HG03558 (cell line): Measurements from ENCODE around the gene RUNX1.
"Not testable (repeated sequence)": the region's sequence is repeated elsewhere in the genome, so short reads cannot be mapped to it uniquely, and the experiment has no call there.

Experiments
- ATAC-seq: cut with Tn5 transposase; IDR thresholded peaks from one replicate; pipeline ENCODE4 v1.9.1; 2021; ENCODE audit warnings: moderate number of reproducible peaks; ENCODE audit not compliant: unreplicated experiment; ENCODE audit errors: extremely low read depth

The RUNX1 gene

GRCh38 chr21:34997294-34997693 lies 51.8 kb downstream of the RUNX1 start:
- ATAC-seq: no peak

GRCh38 chr21:34996304-34997101 lies 52.6 kb downstream of the RUNX1 start:
- ATAC-seq: no peak

GRCh38 chr21:34995979-34996303 lies 53.2 kb downstream of the RUNX1 start:
- ATAC-seq: no peak

GRCh38 chr21:34994766-34995631 lies 54.1 kb downstream of the RUNX1 start:
- no peak for ATAC-seq

- not testable (repeated sequence) for ATAC-seq
Measured at GRCh38 chr21:34993521-34993921, 55.6 kb downstream of the RUNX1 start.

GRCh38 chr21:34992736-34993398 lies 56.2 kb downstream of the RUNX1 start:
- no peak for ATAC-seq

- ATAC-seq: no peak
Measured at GRCh38 chr21:34992180-34992579, 56.9 kb downstream of the RUNX1 start.

- ATAC-seq: no peak
Measured at GRCh38 chr21:34991366-34991957, 57.6 kb downstream of the RUNX1 start.

- ATAC-seq: no peak
Measured at GRCh38 chr21:34990842-34991241, 58.3 kb downstream of the RUNX1 start.

- ATAC-seq: no peak
Measured at GRCh38 chr21:34989337-34990151, 59.6 kb downstream of the RUNX1 start.

- no peak for ATAC-seq
Measured at GRCh38 chr21:34988625-34989024, 60.5 kb downstream of the RUNX1 start.

GRCh38 chr21:34988139-34988538 lies 61.0 kb downstream of the RUNX1 start:
- ATAC-seq: no peak

GRCh38 chr21:34987501-34988072 lies 61.5 kb downstream of the RUNX1 start:
- no peak for ATAC-seq

- no peak for ATAC-seq
Measured at GRCh38 chr21:34986561-34987500, 62.3 kb downstream of the RUNX1 start.

GRCh38 chr21:34984356-34985058 lies 64.6 kb downstream of the RUNX1 start:
- no peak for ATAC-seq

- no peak for ATAC-seq
Measured at GRCh38 chr21:34983680-34984086, 65.4 kb downstream of the RUNX1 start.

- no peak for ATAC-seq
Measured at GRCh38 chr21:34981791-34982190, 67.3 kb downstream of the RUNX1 start.
